Activated T-helper 1 cell treated with anti-CD3 and anti-CD28 coated beads, Interleukin-12 subunit alpha, Interleukin-12 subunit beta, Interleukin-2, Interleukin-4 antibody, amounts not matched to agents 30 ng/mL and 10 ng/mL and 1 ng/mL, durations not matched to agents 14 hours and 24 hours and 36 hours (primary cell): Measurements from ENCODE around the gene UQCC5. TPM values are rescaled to one million over a fixed set of nuclear protein-coding genes. Genes with fewer than 3 reads are reported as not detected.

Source experiments
- DNase-seq: peaks from one replicate; pipeline ENCODE4 v3.0.0; 2021; ENCODE audit warnings: low spot score
- H3K27ac Mint-ChIP-seq: one replicate; pipeline ENCODE4 v1.8.0; 2021; ENCODE audit warnings: mild to moderate bottlenecking, mixed read lengths
- H3K27me3 Mint-ChIP-seq: one replicate; pipeline ENCODE4 v1.8.0; 2022; ENCODE audit warnings: mild to moderate bottlenecking, moderate library complexity, mixed read lengths; ENCODE audit not compliant: insufficient read depth
- H3K36me3 Mint-ChIP-seq: one replicate; pipeline ENCODE4 v1.8.0; 2021; ENCODE audit warnings: low read depth, mixed read lengths
- H3K4me1 Mint-ChIP-seq: one replicate; pipeline ENCODE4 v1.8.0; 2021; ENCODE audit warnings: low read depth, mixed read lengths
- H3K4me3 Mint-ChIP-seq: one replicate; pipeline ENCODE4 v1.8.0; 2021; ENCODE audit warnings: mild to moderate bottlenecking, moderate library complexity, mixed read lengths
- H3K9me3 Mint-ChIP-seq: one replicate; pipeline ENCODE4 v1.8.0; 2021; ENCODE audit warnings: mixed read lengths
- intact Hi-C: fragments of 100-400 bp; cut with micrococcal nuclease; formaldehyde crosslinking; loops from one replicate; pipeline ENCODE4 v1.15.1; 2024
- total RNA-seq: library from RNA; stranded (reverse); gene quantifications from 2 replicates; pipeline ENCODE4 v1.2.3, GENCODE V29; 2022

The UQCC5 gene
- 14.1 and 17.1 TPM in 2 replicates for total RNA-seq

DNA sequence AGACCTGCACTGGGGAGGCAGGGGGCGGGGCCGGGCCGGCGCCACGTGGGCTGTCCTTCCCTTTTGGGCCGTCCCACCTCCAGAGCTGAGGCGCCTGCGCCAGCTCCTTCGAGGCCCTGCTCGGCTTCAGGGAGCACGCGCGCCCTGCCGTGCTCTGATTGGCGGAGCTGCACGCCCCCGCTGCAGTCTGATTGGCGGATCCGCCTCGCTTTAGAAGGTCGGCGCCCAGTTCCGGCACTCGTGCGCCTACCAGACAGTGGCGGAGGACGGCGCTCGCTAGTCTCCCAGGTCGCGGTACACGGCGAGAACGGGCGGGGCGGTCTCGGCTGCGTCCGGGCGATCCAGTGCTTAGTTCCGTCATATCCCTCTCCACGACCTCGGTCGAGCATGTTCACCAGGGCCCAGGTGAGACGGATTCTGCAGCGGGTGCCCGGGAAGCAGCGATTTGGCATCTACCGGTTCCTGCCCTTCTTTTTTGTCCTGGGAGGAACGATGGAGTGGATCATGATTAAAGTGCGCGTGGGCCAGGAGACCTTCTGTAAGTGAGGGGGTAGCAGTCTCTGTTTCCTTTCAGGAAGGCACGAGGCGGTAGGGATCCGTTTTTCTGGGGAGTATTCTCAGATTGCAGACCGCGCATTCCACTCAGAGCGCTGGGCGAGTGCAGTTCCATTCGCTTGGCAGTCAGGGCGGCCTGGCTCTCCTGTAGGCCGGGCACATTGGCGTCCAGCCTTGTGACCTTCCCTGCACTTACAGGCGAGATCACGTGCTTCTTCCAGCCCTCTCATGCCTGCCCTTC lies at the start of gene UQCC5:
Gene UQCC5, plus strand, starts transcription at position 237 of the 796 bp plus-strand sequence. Its CDS starts 151 bp downstream, at position 388.
- Mint-ChIP-seq H3K27me3 (no peaks in the 10 kb centered on the region), H3K4me3 (peak within 1 kb of the TSS; percentile 100), H3K9me3 (no peaks in the 10 kb centered on the region), H3K36me3 (peaks cover 24% of the 10 kb centered on the region), H3K27ac (peak within 1 kb of the TSS; percentile 99), H3K4me1 (peaks cover 42% of the 10 kb centered on the region)
- DNase-seq, result peak; percentile 98
- intact Hi-C loops, result loop anchor here (1.0 to 10.0 kb wide), 10 partner anchors 81 to 562 kb away; partner anchors contain the start of genes ABHD14A, ABHD14B, ALAS1 and DUSP7

GRCh38 chr3:52487050-52487787 lies 49.2 kb upstream of the UQCC5 start:
- Mint-ChIP-seq H3K27ac (no peak overlapping the region), H3K36me3 (peaks cover 8% of the 10 kb centered on the region), H3K4me1 (no peaks in the 10 kb centered on the region), H3K27me3 (no peaks in the 10 kb centered on the region), H3K9me3 (no peaks in the 10 kb centered on the region), H3K4me3 (no peak overlapping the region)
- DNase-seq, result no peak
- intact Hi-C loops, result no loop called here

DNA sequence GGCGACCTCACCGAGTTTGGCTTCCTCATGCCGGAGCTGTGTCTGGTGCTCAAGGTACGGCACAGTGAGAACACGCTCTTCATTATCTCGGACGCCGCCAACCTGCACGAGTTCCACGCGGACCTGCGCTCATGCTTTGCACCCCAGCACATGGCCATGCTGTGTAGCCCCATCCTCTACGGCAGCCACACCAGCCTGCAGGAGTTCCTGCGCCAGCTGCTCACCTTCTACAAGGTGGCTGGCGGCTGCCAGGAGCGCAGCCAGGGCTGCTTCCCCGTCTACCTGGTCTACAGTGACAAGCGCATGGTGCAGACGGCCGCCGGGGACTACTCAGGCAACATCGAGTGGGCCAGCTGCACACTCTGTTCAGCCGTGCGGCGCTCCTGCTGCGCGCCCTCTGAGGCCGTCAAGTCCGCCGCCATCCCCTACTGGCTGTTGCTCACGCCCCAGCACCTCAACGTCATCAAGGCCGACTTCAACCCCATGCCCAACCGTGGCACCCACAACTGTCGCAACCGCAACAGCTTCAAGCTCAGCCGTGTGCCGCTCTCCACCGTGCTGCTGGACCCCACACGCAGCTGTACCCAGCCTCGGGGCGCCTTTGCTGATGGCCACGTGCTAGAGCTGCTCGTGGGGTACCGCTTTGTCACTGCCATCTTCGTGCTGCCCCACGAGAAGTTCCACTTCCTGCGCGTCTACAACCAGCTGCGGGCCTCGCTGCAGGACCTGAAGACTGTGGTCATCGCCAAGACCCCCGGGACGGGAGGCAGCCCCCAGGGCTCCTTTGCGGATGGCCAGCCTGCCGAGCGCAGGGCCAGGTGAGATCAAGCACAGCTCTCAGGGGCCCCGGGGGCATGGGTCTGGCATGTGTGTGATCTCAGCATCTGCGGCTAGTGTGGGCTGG lies 48.4 kb upstream of the UQCC5 start:
- no peak overlapping the region for H3K4me3 Mint-ChIP-seq
- DNase-seq, result no peak
- no peaks in the 10 kb centered on the region for H3K9me3 Mint-ChIP-seq
- no peak overlapping the region for H3K27ac Mint-ChIP-seq
- no peaks in the 10 kb centered on the region for H3K4me1 Mint-ChIP-seq
- H3K27me3 Mint-ChIP-seq, result no peaks in the 10 kb centered on the region
- peaks cover 7% of the 10 kb centered on the region for H3K36me3 Mint-ChIP-seq
- intact Hi-C loops, result no loop called here

DNA sequence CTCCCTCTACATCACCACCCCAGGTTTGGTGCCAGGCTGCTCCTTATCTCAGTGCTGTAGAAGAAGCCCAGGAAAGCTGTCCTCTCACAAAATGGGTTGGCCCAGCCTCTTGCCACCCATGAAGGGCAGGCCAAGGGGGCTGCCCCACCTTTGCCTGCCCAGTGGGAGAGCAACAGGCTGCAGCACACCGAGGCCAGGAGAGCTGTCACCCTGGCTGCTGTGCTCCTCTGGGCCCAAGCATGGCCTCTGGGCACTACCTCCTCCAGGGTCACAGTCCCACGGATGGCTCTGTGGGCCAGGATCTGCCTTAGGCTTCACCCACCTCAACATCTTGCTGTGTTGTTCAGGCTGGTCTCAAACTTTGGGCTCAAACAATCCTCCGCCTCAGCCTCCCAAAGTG lies 47.7 kb upstream of the UQCC5 start:
- intact Hi-C loops, result no loop called here
- Mint-ChIP-seq H3K27ac (no peak overlapping the region), H3K4me1 (no peaks in the 10 kb centered on the region), H3K9me3 (no peaks in the 10 kb centered on the region), H3K27me3 (no peaks in the 10 kb centered on the region), H3K36me3 (peaks cover 7% of the 10 kb centered on the region), H3K4me3 (no peak overlapping the region)
- no peak for DNase-seq

DNA sequence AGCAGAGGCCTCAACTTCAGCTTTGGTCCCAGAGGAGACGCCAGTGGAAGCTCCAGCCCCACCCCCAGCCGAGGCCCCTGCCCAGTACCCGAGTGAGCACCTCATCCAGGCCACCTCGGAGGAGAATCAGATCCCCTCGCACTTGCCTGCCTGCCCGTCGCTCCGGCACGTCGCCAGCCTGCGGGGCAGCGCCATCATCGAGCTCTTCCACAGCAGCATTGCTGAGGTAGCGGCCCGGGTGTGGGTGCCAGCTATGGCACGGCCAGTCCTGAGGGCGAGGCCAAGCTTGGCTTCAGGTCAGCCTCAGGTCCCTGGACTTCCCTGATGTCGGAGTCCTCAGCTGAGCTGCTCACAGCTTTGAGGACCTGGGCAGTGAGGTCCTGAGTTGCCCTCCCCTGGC lies 47.0 kb upstream of the UQCC5 start:
- no peak overlapping the region for H3K27ac Mint-ChIP-seq
- peaks cover 7% of the 10 kb centered on the region for H3K36me3 Mint-ChIP-seq
- H3K9me3 Mint-ChIP-seq, result no peaks in the 10 kb centered on the region
- DNase-seq, result no peak
- intact Hi-C loops, result no loop called here
- no peaks in the 10 kb centered on the region for H3K27me3 Mint-ChIP-seq
- H3K4me3 Mint-ChIP-seq, result no peak overlapping the region
- H3K4me1 Mint-ChIP-seq, result no peaks in the 10 kb centered on the region

GRCh38 chr3:52490035-52490938 lies 46.1 kb upstream of the UQCC5 start:
- DNase-seq, result no peak
- Mint-ChIP-seq H3K36me3 (peaks cover 7% of the 10 kb centered on the region), H3K27ac (no peak overlapping the region), H3K27me3 (no peaks in the 10 kb centered on the region), H3K4me3 (no peak overlapping the region), H3K9me3 (no peaks in the 10 kb centered on the region), H3K4me1 (no peaks in the 10 kb centered on the region)
- intact Hi-C loops, result no loop called here

DNA sequence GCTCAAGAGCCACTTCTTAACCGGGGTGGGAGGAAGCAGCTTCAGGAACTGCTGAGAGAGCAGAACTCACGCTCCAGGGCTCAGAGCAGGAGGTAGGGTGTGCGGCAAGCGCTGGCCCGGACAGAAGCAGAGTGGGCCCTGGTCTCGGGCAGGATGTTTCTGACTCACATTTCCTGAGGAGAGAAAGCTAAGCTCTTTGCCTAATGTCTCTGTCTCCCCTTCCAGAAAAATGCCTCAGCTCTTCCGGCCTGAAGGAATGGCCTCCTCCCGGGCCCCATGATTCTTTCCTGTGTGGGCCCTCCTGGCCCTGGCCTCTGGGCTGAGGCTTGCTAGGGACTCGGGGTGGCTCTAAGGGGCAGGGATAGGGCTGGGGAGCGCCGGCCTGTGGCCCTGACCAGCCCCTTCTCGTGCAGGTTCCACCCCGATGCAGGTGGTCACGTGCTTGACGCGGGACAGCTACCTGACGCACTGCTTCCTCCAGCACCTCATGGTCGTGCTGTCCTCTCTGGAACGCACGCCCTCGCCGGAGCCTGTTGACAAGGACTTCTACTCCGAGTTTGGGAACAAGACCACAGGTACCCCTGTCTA lies 45.4 kb upstream of the UQCC5 start:
- no peak for DNase-seq
- Mint-ChIP-seq H3K27me3 (no peaks in the 10 kb centered on the region), H3K27ac (no peak overlapping the region)

DNA sequence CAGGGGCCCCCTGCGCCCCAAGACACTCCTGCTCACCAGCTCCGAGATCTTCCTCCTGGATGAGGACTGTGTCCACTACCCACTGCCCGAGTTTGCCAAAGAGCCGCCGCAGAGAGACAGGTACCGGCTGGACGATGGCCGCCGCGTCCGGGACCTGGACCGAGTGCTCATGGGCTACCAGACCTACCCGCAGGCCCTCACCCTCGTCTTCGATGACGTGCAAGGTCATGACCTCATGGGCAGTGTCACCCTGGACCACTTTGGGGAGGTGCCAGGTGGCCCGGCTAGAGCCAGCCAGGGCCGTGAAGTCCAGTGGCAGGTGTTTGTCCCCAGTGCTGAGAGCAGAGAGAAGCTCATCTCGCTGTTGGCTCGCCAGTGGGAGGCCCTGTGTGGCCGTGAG lies 44.3 kb upstream of the UQCC5 start:
- no peak overlapping the region for H3K4me3 Mint-ChIP-seq

More for the DNA sequence above, 45.4 kb upstream of the UQCC5 start:
- H3K36me3 Mint-ChIP-seq, result peaks cover 7% of the 10 kb centered on the region
- intact Hi-C loops, result no loop called here
- H3K4me3 Mint-ChIP-seq, result no peak overlapping the region
- H3K9me3 Mint-ChIP-seq, result no peaks in the 10 kb centered on the region
- H3K4me1 Mint-ChIP-seq, result no peaks in the 10 kb centered on the region

DNA sequence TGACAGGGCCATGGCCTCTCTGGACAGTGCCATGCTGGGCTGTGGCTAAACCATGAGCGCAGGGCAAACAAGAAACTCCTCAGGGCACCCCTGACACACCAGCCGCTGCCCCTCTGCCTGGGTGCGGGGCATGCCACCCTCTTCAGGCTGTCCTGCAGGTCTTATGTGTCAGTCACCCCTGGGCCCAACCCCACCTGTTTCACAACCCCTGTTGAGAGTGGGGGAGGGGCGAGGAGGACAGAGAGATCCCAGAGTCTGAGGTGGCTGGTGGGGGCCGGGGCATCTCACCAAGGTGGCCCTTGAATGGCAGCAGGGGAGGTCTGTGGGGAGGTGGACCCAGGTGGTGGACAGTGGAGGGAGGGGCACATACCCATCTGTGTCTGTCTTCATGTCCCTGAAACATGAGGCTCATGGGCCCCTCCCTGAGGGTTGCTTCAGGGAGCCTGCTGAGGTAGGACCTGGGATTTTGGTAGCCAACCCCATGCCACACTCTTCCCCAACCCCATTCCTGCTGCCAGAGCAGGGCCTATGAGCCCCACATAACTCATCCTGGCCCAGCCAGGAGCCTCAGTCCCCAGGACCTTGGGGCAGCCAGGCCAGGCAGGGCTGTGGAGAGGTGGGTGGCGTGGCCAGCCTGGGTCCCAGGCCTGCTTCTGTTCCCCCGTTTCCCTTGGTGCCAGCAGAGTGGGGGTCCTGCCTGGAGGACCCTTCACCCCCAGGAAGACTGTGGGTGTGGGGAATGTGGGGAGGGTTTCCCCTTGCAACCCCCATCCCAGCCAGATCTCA lies 43.0 kb upstream of the UQCC5 start:
- Mint-ChIP-seq H3K9me3 (no peaks in the 10 kb centered on the region), H3K4me3 (no peak overlapping the region), H3K36me3 (peaks cover 4% of the 10 kb centered on the region), H3K27ac (no peak overlapping the region), H3K4me1 (no peaks in the 10 kb centered on the region), H3K27me3 (no peaks in the 10 kb centered on the region)
- no peak for DNase-seq
- intact Hi-C loops, result no loop called here

More for the DNA sequence above, 44.3 kb upstream of the UQCC5 start:
- no peaks in the 10 kb centered on the region for H3K9me3 Mint-ChIP-seq
- peaks cover 7% of the 10 kb centered on the region for H3K36me3 Mint-ChIP-seq
- H3K27me3 Mint-ChIP-seq, result no peaks in the 10 kb centered on the region
- no peak for DNase-seq
- no peak overlapping the region for H3K27ac Mint-ChIP-seq
- intact Hi-C loops, result no loop called here
- H3K4me1 Mint-ChIP-seq, result no peaks in the 10 kb centered on the region

DNA sequence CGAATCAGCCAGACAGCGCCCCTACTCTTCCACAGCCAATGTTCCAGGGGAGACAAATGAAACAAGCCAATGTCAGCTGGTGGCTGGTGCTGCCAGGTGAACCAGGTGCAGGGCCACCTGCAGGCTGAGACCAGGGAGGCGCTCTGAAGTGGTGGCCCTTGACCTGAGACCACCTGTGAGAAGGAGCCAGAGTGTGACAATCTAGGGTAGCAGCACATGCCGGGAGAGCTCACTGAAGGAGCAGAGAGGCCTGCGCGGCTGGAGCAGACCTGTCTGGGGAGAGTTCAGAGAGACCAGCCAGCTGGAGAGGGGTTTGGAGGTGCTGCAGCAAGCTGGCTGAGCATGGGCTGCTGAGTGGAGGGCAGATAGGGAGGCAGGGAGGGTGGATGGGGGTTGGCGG lies 42.0 kb upstream of the UQCC5 start:
- Mint-ChIP-seq H3K27me3 (no peaks in the 10 kb centered on the region), H3K9me3 (no peaks in the 10 kb centered on the region), H3K4me3 (no peak overlapping the region), H3K4me1 (no peaks in the 10 kb centered on the region), H3K27ac (no peak overlapping the region), H3K36me3 (peaks cover 4% of the 10 kb centered on the region)
- DNase-seq, result no peak
- intact Hi-C loops, result no loop called here

- Mint-ChIP-seq H3K4me3 (no peak within 1 kb of the TSS), H3K36me3 (peaks cover 3% of the 10 kb centered on the region), H3K9me3 (no peaks in the 10 kb centered on the region), H3K27me3 (no peaks in the 10 kb centered on the region), H3K4me1 (no peaks in the 10 kb centered on the region), H3K27ac (no peak within 1 kb of the TSS)
- intact Hi-C loops, result no loop called here
- DNase-seq, result no peak
These were observed 41.4 kb upstream of the UQCC5 start, which contains the start of gene STAB1 for GRCh38 chr3:52494886-52495495. TSS of gene STAB1 (plus strand) at chr3:52495338. CDS start at chr3:52495414, 76 bp downstream.
